Right atrium auricular region (tissue), 2 donors: ENCODE results near the gene LRRC15. TPM values are rescaled to one million over a fixed set of nuclear protein-coding genes. Genes with fewer than 3 reads are reported as not detected.
A peak's percentile ranks its signal among the peaks of the same experiment; 100 is the strongest.

Source experiments
- DNase-seq: peaks from one replicate; pipeline ENCODE4 v3.0.0-alpha.2; 2019; ENCODE audit warnings: low spot score
- H3K27ac ChIP-seq, 2 donors: fragments of 200-600 bp; sonication (generic); 1 replicate in 1 of 2; 2 replicates in 1 of 2; pipeline ENCODE4 v1.5.1; 2016 to 2019
- H3K27me3 ChIP-seq, 2 donors: fragments of 200-600 bp; sonication (generic); one replicate each; pipeline versions ENCODE4 v1.5.1 to v1.6.0; 2017 to 2019
- H3K36me3 ChIP-seq: fragments of 200-600 bp; sonication (generic); one replicate; pipeline ENCODE4 v1.5.1; 2016
- H3K4me1 ChIP-seq, 2 donors: fragments of 200-600 bp; sonication (generic); one replicate each; pipeline versions ENCODE4 v1.5.1 to v1.6.0; 2017 to 2019
- H3K4me3 ChIP-seq, 2 donors: fragments of 200-600 bp; sonication (generic); 1 replicate in 1 of 2; 2 replicates in 1 of 2; pipeline ENCODE4 v1.5.1; 2017 to 2019; ENCODE audit warnings: mild to moderate bottlenecking in 1 of 2, moderate library complexity in 1 of 2
- H3K9me3 ChIP-seq, 2 donors: fragments of 200-600 bp; sonication (generic); one replicate each; pipeline ENCODE4 v1.5.1; 2019
- total RNA-seq, 2 donors: library from RNA; depleted of rRNA; stranded (reverse); fragments of >200 nt; gene quantifications; one replicate each; pipeline ENCODE4 v1.1.0, GENCODE V29; 2016
- TF ChIP-seq, protein P1 (sequence below), 2 donors: fragments of 200-600 bp; sonication (generic); IDR thresholded peaks; one replicate each; pipeline ENCODE4 v1.5.1; 2019; ENCODE audit warnings: antibody characterized with exemption in 2 of 2

LRRC15 gene
- total RNA-seq, 2 donors from 2014 or later, result 0.07 to 0.08 TPM

DNA sequence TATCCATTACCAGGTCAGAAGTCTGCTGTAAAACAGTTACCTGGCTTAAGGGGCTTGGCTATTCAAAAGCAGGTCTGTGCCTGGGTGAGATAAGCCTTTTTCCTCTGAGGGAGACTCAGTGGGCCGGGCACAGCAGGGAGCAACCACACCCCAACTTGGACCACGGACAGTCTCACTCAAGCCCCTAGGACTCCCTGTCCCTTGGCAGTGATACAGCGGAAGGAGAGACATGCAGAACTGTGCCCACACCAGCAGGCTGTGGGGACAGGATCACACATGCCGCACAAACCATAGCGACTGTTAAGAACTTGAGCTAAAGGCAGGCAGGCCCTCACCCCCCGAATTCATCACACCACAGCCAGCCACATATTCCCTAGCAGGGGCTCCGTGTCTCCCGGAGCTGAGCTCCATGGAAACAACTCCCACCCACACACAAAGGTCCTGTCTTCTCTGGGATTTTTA, 32.4 kb upstream of the LRRC15 start:
- no peak for DNase-seq
- H3K4me1 ChIP-seq, result peaks cover 0 to 18% of the 10 kb centered on the region in 2 donors
- no peak overlapping the region for H3K4me3 ChIP-seq
- no peaks in the 10 kb centered on the region for H3K9me3 ChIP-seq
- TF ChIP-seq, protein P1, sequence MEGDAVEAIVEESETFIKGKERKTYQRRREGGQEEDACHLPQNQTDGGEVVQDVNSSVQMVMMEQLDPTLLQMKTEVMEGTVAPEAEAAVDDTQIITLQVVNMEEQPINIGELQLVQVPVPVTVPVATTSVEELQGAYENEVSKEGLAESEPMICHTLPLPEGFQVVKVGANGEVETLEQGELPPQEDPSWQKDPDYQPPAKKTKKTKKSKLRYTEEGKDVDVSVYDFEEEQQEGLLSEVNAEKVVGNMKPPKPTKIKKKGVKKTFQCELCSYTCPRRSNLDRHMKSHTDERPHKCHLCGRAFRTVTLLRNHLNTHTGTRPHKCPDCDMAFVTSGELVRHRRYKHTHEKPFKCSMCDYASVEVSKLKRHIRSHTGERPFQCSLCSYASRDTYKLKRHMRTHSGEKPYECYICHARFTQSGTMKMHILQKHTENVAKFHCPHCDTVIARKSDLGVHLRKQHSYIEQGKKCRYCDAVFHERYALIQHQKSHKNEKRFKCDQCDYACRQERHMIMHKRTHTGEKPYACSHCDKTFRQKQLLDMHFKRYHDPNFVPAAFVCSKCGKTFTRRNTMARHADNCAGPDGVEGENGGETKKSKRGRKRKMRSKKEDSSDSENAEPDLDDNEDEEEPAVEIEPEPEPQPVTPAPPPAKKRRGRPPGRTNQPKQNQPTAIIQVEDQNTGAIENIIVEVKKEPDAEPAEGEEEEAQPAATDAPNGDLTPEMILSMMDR (IDR thresholded peaks at IDR 0.05), result no peak
- H3K36me3 ChIP-seq, result peaks cover 18% of the 10 kb centered on the region
- peak overlapping the region in 1 of 2 donors; percentile 42 for H3K27ac ChIP-seq
- H3K27me3 ChIP-seq, result no peaks in the 10 kb centered on the region

DNA sequence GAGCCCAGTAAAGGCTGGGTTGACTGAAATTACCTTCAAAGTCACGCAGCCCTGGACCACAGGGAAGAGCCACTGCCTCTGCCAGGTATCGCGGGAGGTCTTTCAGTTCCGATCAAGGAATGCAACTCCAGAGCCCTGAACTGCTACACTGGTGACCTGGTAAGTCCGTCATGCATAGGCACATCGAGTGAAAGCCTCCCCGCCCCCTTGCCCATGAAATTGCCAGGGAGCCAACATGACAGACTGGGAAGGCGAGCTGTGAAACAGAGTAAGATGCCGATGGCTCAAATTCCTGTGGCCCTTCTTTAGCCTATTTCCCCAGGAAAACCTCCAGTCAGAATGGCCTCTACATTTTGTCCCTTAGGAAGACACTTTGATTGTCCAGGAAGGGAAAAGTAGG, 31.8 kb upstream of the LRRC15 start:
- DNase-seq, result no peak
- TF ChIP-seq, protein P1 (IDR thresholded peaks at IDR 0.05), result no peak
- Histone ChIP-seq H3K27me3 (no peaks in the 10 kb centered on the region), H3K36me3 (peaks cover 18% of the 10 kb centered on the region), H3K27ac (peak overlapping the region in 1 of 2 donors; percentile 42), H3K4me1 (peaks cover 0 to 23% of the 10 kb centered on the region in 2 donors), H3K9me3 (no peaks in the 10 kb centered on the region), H3K4me3 (no peak overlapping the region)

GRCh38 chr3:194399874-194400411, 30.4 kb upstream of the LRRC15 start:
- Histone ChIP-seq H3K9me3 (no peaks in the 10 kb centered on the region), H3K4me1 (peaks cover 0 to 23% of the 10 kb centered on the region in 2 donors), H3K27ac (no peak overlapping the region), H3K27me3 (no peaks in the 10 kb centered on the region), H3K36me3 (peaks cover 7% of the 10 kb centered on the region), H3K4me3 (no peak overlapping the region)
- TF ChIP-seq, protein P1 (IDR thresholded peaks at IDR 0.05), result no peak
- no peak for DNase-seq

DNA sequence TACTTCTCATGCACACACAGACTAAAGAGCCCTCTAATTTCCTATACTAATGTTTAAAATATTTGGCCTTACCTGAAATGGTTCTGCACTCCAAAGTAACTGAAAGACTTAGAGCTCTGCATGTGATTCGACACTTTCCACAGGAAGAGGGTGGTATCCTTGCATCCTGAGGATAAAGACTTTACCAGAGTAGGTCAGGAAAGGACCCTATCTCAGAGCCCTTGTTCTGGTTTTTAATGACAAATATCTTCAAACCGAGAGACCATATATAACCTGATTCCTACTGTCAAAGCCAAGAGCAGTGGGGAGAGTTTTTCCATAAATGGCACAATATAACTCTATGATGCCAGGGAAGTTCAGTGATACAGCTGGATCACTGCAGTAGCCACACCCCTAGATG, 29.6 kb upstream of the LRRC15 start, which contains the start of gene GP5:
GP5 (minus strand) TSS at position 101 of the 400 bp plus-strand sequence. CDS start 984 bp downstream, outside the sequence.
- Histone ChIP-seq H3K27ac (no peak within 1 kb of the TSS), H3K36me3 (peaks cover 3% of the 10 kb centered on the region), H3K9me3 (no peaks in the 10 kb centered on the region), H3K4me3 (peak within 1 kb of the TSS in 1 of 2 donors; percentile 38), H3K4me1 (peaks cover 0 to 23% of the 10 kb centered on the region in 2 donors), H3K27me3 (no peaks in the 10 kb centered on the region)
- TF ChIP-seq, protein P1 (IDR thresholded peaks at IDR 0.05), result no peak
- DNase-seq, result no peak

GRCh38 chr3:194397757-194398312, 28.3 kb upstream of the LRRC15 start:
- TF ChIP-seq, protein P1 (IDR thresholded peaks at IDR 0.05), result no peak
- no peak for DNase-seq
- Histone ChIP-seq H3K36me3 (no peaks in the 10 kb centered on the region), H3K27ac (no peak overlapping the region), H3K4me3 (peak overlapping the region in 1 of 2 donors; percentile 38), H3K27me3 (no peaks in the 10 kb centered on the region), H3K9me3 (no peaks in the 10 kb centered on the region), H3K4me1 (peaks cover 0 to 23% of the 10 kb centered on the region in 2 donors)
